HG03442 (cell line): ENCODE measurements around the gene CCDC81.

Experiments used
- ATAC-seq: cut with Tn5 transposase; IDR thresholded peaks from one replicate; pipeline ENCODE4 v1.9.1; 2021; ENCODE audit warnings: mild to moderate bottlenecking, moderate library complexity; ENCODE audit not compliant: unreplicated experiment

Gene CCDC81

DNA sequence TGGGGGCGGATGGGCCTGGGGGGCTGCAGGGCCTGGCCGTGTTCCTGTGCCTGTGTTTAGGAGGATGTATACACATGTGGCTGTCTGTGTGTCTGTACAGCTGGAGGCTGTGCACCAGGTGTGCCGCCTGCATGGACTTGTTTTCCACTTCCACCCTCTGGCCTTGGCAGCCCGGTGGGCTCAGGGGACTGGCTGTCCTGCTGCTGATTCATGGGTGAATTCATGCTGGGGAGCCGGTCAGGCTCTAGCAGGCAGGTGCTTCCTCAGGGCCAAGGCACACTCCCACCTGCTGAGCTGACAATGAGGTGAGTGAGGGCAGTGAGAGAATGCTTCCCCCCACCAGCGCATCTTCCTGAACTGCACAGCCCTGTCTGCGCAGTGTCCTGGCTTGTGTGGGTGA lies 88.4 kb downstream of the CCDC81 start:
- no peak for ATAC-seq

DNA sequence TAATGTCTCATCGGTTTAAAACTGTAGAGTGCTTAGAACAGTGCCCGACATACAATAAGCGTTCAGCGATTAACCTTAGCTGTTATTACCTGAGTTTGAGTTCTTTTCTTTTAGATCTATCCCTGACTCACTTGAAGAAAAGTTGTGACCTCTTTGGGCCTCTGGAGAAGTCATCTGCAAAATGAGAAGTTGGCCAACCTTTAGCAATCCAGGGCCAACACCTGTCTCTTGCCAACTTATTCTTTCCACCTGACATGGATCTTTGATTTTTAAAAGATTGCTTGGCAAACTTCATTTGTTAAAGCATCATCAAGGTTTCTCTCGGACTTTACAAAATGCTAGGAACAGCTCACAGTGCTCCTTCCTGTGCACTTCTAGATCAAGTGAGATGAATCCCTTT lies 89.3 kb downstream of the CCDC81 start:
- no peak for ATAC-seq

DNA sequence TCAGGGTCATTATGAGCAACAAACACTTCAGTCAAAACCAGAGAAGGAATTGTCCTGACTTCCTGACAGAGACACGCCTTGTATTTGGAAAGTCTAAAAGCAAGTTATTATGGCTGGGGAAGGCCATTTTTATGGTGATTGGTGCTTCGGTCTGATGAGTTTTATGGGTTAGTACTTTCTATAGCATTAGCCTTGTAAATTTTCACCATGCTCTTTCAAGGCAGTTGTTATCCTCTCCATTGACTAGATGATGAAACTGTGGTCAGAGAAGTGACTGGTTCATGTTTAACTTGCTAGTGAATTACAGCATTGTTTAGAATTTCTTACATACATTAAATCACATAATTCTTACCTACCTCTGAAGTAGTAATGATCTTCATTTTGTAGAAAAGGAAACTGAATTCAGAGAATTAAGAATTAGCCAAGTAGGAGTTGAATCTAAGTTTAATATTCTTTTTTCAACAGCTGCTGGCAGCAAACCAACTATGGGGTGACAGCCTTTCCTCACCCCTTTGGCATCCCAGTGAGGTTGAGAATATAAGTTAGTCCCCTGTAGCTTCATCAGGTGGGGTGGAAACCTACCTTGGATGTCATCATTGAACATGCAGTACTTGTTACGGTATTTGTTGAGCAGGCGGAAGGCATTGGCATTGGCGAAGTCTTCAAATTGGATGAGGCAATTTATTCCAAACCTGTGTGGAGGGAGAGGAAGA lies 90.0 kb downstream of the CCDC81 start:
- ATAC-seq: no peak

DNA sequence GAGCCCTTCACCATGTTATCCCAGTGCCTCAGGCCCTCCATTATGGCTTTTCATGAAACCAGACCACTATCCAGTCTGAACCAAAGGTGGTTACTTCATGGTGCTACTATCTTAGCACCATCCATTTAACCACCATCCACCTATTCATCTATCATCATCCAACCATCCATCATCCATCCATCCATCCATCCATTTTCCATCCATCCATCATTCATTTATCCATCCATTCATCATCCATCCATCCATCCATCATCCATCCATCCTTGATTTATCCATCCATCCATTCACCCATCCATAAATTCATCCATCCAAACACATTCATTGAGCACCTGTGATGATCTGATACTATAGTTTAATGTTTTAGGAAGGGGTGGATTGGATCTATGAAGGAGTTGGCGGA lies 93.5 kb downstream of the CCDC81 start:
- no peak for ATAC-seq

DNA sequence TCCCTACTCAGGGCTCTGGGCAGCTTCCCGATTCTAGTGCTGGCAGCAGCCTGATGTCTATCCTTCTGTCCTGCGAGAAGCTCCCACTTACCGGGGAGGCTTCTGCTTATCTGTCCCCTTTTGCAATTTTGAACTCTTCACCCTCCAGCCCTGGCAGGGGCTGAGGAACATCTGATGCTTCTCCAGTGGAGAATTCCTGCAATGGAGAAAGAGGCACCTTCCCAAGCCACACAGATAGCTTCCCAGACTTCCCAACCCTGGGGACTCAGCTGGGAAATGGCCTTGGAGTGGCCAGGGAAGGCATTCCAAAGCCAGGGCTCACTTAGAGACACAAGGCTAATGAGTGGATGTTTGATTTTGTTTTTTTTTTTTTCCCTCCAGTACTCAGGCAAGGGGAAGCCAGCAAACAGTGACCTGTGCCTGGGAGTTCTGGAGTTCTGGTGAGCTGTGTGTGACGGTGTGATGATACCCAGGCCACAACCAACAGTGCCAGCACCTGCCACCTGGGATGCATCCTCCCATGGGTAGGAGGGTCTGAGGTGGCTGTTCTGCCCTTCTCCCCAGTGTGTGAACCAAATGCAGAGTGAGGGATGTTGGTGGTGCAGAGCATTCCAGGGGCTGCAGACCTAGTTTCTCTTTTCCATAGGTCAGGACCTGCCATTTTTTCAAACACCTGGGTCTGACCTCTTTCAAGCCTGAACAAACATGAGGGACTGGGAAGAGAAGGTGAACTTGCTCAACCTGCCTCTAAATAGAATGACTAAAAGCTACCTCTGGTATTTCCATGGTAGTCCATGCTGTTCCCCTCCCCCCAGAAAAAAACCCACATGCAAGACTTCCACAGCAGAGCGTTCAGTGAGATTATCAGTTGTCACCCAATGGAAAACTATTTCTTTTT lies 95.1 kb downstream of the CCDC81 start:
- no peak for ATAC-seq
